HepG2 (cell line): ENCODE results near the gene IFITM10. TPM values are rescaled to one million over a fixed set of nuclear protein-coding genes. Genes with fewer than 3 reads are reported as not detected.

Source experiments
- ARNTL ChIP-seq: sonication (generic); formaldehyde crosslinking; IDR thresholded peaks from 2 replicates; pipeline ENCODE4 v1.4.0; 2020; ENCODE audit warnings: mild to moderate bottlenecking, missing genetic modification reagents
- BORCS8-MEF2B ChIP-seq: sonication (generic); formaldehyde crosslinking; IDR thresholded peaks from 2 replicates; pipeline ENCODE4 v1.8.0; 2022; ENCODE audit warnings: mild to moderate bottlenecking, missing genetic modification reagents
- ELF3 ChIP-seq: IDR thresholded peaks from 2 replicates; pipeline ENCODE4 v1.6.1; 2016; ENCODE audit warnings: missing genetic modification reagents, missing compliant biosample characterization
- EP300 ChIP-seq, 3 experiments: sonication (generic) in 1 of 3; formaldehyde crosslinking in 1 of 3; IDR thresholded peaks; 2 replicates each; pipeline versions ENCODE4 v1.5.1 to v1.6.1; 2011 to 2020; ENCODE audit warnings: low read depth in 2 of 3, low read length in 2 of 3, borderline replicate concordance in 1 of 3, improper control_type of control experiment in 1 of 3, mild to moderate bottlenecking in 1 of 3, missing genetic modification reagents in 1 of 3, moderate library complexity in 1 of 3
- HNF1A ChIP-seq, 2 experiments: sonication (generic) in 1 of 2; formaldehyde crosslinking in 1 of 2; IDR thresholded peaks; 2 replicates each; pipeline versions ENCODE4 v1.4.0 to v1.6.1; 2016 to 2020; ENCODE audit warnings: borderline replicate concordance in 1 of 2, low read depth in 1 of 2, mild to moderate bottlenecking in 1 of 2, missing genetic modification reagents in 1 of 2
- MIXL1 ChIP-seq: IDR thresholded peaks from 2 replicates; pipeline ENCODE4 v1.6.1; 2016
- PHF21A ChIP-seq: sonication (generic); formaldehyde crosslinking; IDR thresholded peaks from 2 replicates; pipeline ENCODE4 v1.5.0; 2020; ENCODE audit warnings: mild to moderate bottlenecking, missing genetic modification reagents
- PHF8 ChIP-seq: sonication (generic); formaldehyde crosslinking; IDR thresholded peaks from 2 replicates; pipeline ENCODE4 v1.5.0; 2020; ENCODE audit warnings: missing genetic modification reagents
- RFX3 ChIP-seq: IDR thresholded peaks from 2 replicates; pipeline ENCODE4 v1.6.1; 2016; ENCODE audit warnings: missing biosample characterization, missing genetic modification reagents
- RNF219 ChIP-seq: sonication (generic); formaldehyde crosslinking; IDR thresholded peaks from 2 replicates; pipeline ENCODE4 v1.5.0; 2020; ENCODE audit warnings: mild to moderate bottlenecking, missing genetic modification reagents
- SP5 ChIP-seq: IDR thresholded peaks from 2 replicates; pipeline ENCODE4 v1.6.1; 2016; ENCODE audit warnings: low read depth, borderline replicate concordance
- SRY ChIP-seq: sonication (generic); formaldehyde crosslinking; IDR thresholded peaks from 2 replicates; pipeline ENCODE4 v1.8.0; 2022; ENCODE audit warnings: mild to moderate bottlenecking, missing genetic modification reagents
- STAG1 ChIP-seq: sonication (generic); formaldehyde crosslinking; IDR thresholded peaks from 2 replicates; pipeline ENCODE4 v1.4.0; 2020; ENCODE audit warnings: missing genetic modification reagents
- STAT5B ChIP-seq: sonication (generic); formaldehyde crosslinking; IDR thresholded peaks from 2 replicates; pipeline ENCODE4 v1.4.0; 2020; ENCODE audit warnings: missing genetic modification reagents
- TFAP4 ChIP-seq: sonication (generic); IDR thresholded peaks from 2 replicates; pipeline ENCODE4 v1.6.1; 2016; ENCODE audit warnings: low read depth, borderline replicate concordance
- ZKSCAN8 ChIP-seq: IDR thresholded peaks from 2 replicates; pipeline ENCODE4 v1.6.1; 2016; ENCODE audit warnings: borderline replicate concordance, missing genetic modification reagents, missing compliant biosample characterization
- ZNF275 ChIP-seq: sonication (generic); formaldehyde crosslinking; IDR thresholded peaks from 2 replicates; pipeline ENCODE4 v1.8.0; 2022; ENCODE audit warnings: missing genetic modification reagents, mild to moderate bottlenecking, inconsistent platforms, borderline replicate concordance
- ZNF83 ChIP-seq: sonication (generic); formaldehyde crosslinking; IDR thresholded peaks from 2 replicates; pipeline ENCODE4 v1.4.0; 2020; ENCODE audit warnings: missing genetic modification reagents, mild to moderate bottlenecking, borderline replicate concordance
- polyA plus RNA-seq, 8 experiments: library from polyadenylated mRNA; depleted of rRNA in 3 of 8; stranded (reverse) in 7 of 8; unstranded in 1 of 8; fragments of >200 nt; fragmentation: Illumina TruSeq in 4 of 8; extraction: Trizol in 4 of 8; gene quantifications; 2 replicates each; pipeline versions ENCODE4 v1.2.1 to v1.2.3, GENCODE V29; 2011 to 2016; ENCODE audit warnings: low read depth in 4 of 8, missing spikeins in 1 of 8, mixed read lengths in 1 of 8; ENCODE audit not compliant: insufficient read depth in 1 of 8
- total RNA-seq, 5 experiments: library from RNA; depleted of rRNA; stranded (reverse); fragments of >200 nt; fragmentation: Illumina TruSeq; extraction: Trizol; gene quantifications; 2 replicates each; pipeline ENCODE4 v1.2.3, GENCODE V29; 2016; ENCODE audit warnings: low read depth in 1 of 5

Gene IFITM10
- total and polyA plus RNA-seq, 2 of the 13 experiments (the other 11 are each of a cell fraction or from before 2014, with no cell fraction given): 0.09 to 0.13 TPM

- peak; percentile 49 for TF ChIP-seq RFX3 (CRISPR knock-in tag)
- peak; percentile 37 for TF ChIP-seq STAG1
- TF ChIP-seq HNF1A (IDR thresholded peaks at IDR 0.05; ENCODE audit: low read depth): peak; percentile 45; the same call in 1 of the 2 replicates
- peak; percentile 93 for TF ChIP-seq HNF1A (CRISPR knock-in tag; IDR thresholded peaks at IDR 0.05; ENCODE audit: borderline replicate concordance)
- TF ChIP-seq PHF8 (CRISPR knock-in tag): peak; percentile 57
- peak; percentile 85; the same call in 1 of the 2 replicates for TF ChIP-seq ZKSCAN8 (CRISPR knock-in tag)
- peak; percentile 89 for TF ChIP-seq PHF21A
- 0 out of 2 replicates have a peak, but pooled peaks have one; percentile 70 for TF ChIP-seq ZNF83 (CRISPR knock-in tag)
- peak; percentile 98 for TF ChIP-seq ARNTL (CRISPR knock-in tag)
- TF ChIP-seq TFAP4: peak; percentile 87
- peak; percentile 28; the same call in 1 of the 2 replicates for TF ChIP-seq SRY (CRISPR knock-in tag)
- TF ChIP-seq ZNF275: peak; percentile 55; the same call in 1 of the 2 replicates
- TF ChIP-seq MIXL1 (CRISPR knock-in tag): peak; percentile 84
- peak; percentile 92 for TF ChIP-seq ELF3 (CRISPR knock-in tag)
- TF ChIP-seq BORCS8-MEF2B (CRISPR knock-in tag): peak; percentile 95; the same call in 1 of the 2 replicates
- peak; percentile 69; the same call in 1 of the 2 replicates for TF ChIP-seq STAT5B (CRISPR knock-in tag)
- TF ChIP-seq EP300 (IDR thresholded peaks at IDR 0.05; ENCODE audit: low read depth in 2 of 2, low read length in 2 of 2): peak; percentile 73 to 95
- peak; percentile 99 for TF ChIP-seq EP300 (CRISPR knock-in tag; IDR thresholded peaks at IDR 0.05; ENCODE audit: borderline replicate concordance)
- peak; percentile 98 for TF ChIP-seq SP5
- 0 out of 2 replicates have a peak, but pooled peaks have one; percentile 48 for TF ChIP-seq RNF219 (CRISPR knock-in tag)
Observed at GRCh38 chr11:1689250-1690166, 60.9 kb downstream of the IFITM10 start (continued).
